Tibial nerve (tissue), 4 donors: ENCODE data around the gene ZNF44.

ENCODE experiments used
- CTCF ChIP-seq, 5 experiments: fragments of 200-600 bp in 3 of 5; fragments of 450-650 bp in 2 of 5; sonication (generic) in 3 of 5; IDR thresholded peaks; one replicate each; pipeline ENCODE4 v1.5.1; 2016 to 2019; ENCODE audit warnings: antibody characterized with exemption in 5 of 5, mild to moderate bottlenecking in 3 of 5, moderate library complexity in 2 of 5
- EP300 ChIP-seq, 2 donors: sonication (generic); formaldehyde crosslinking; IDR thresholded peaks; one replicate each; pipeline ENCODE4 v1.6.1; 2017; ENCODE audit warnings: antibody characterized with exemption in 2 of 2, mild to moderate bottlenecking in 1 of 2

- TF ChIP-seq CTCF (IDR thresholded peaks at IDR 0.05) (no peak), EP300 (IDR thresholded peaks at IDR 0.05) (no peak)
Observed at GRCh38 chr19:12330340-12330739, 35.7 kb upstream of the ZNF44 start.
